ENCODE measurements around the gene PSD4. TPM values are rescaled to one million over a fixed set of nuclear protein-coding genes. Genes with fewer than 3 reads are reported as not detected.
A peak's percentile ranks its signal among the peaks of the same experiment; 100 is the strongest.

Gene PSD4
- total RNA-seq, 1 donor from 2014 or later, result 1.2 TPM

DNA sequence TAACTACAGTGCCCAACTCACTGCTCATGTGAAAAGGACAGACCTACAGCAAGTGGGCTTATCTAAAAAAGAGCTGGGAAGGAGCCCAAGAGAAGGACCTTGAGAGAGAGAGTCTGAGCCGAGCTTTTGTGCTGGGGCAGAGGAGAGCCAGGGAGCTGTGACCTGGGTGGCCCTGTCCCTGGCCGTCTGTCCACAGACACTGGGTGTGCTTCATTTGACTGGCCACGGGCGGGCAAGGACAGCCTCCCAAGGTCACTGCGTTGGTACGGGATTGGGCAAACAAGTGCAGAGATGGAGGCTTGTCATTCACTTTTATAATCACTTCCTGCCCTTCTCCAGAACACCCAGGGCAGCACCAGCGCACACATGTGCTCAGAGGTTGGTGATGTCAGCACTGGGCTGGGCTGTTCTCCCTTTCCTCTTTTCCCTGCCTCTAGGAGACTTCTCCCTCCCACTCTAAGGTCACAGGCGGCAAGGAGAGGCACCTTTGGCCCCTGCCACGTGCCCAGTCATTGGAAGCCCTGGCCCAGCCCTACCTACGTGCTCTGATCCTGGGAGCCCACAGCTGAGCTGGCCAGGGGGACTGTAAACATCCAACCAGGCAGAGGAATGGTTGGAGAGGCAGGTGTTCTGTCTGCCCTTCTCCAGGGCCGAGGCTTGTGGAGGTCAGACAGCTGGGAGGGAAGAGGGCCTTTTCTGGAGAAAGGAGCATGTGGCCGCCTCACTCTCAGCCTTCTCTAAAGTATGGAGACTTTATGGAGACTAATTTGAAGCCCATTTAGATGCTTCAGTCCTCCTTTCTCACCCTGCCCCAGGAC lies 6.4 kb upstream of the PSD4 start:
- DNase-seq (ENCODE audit: low read depth in 2 of 2), result no peak

DNA sequence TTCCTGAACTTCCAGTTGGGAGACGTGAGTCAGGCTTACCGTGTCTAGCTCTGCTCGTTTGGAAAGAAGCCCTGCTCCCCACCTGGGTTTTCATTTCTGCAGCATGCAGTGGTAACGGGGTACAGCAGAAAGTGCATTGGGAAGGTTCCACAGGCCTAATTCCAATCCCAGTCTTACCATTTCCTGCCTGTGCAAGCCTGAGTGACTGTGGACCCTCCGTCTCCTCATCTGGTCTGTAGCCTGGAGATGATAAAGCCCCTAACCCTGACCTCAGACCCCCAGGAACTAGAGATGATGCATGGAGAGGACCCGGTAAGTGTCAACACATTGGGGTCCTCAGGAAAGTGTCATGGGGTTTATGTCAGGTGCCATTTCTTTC lies 5.8 kb upstream of the PSD4 start:
- DNase-seq (ENCODE audit: low read depth in 2 of 2), result no peak

GRCh38 chr2:113169002-113169530 lies 4.7 kb upstream of the PSD4 start:
- no peak for DNase-seq (ENCODE audit: low read depth in 2 of 2)

- no peak for DNase-seq (ENCODE audit: low read depth in 2 of 2)
Measured at GRCh38 chr2:113169586-113169985, 4.2 kb upstream of the PSD4 start.

GRCh38 chr2:113171334-113172075 lies 2.3 kb upstream of the PSD4 start:
- no peak for DNase-seq (ENCODE audit: low read depth in 2 of 2)

GRCh38 chr2:113172721-113173541 lies 840 bp upstream of the PSD4 start:
- DNase-seq (ENCODE audit: low read depth in 2 of 2), result no peak

DNA sequence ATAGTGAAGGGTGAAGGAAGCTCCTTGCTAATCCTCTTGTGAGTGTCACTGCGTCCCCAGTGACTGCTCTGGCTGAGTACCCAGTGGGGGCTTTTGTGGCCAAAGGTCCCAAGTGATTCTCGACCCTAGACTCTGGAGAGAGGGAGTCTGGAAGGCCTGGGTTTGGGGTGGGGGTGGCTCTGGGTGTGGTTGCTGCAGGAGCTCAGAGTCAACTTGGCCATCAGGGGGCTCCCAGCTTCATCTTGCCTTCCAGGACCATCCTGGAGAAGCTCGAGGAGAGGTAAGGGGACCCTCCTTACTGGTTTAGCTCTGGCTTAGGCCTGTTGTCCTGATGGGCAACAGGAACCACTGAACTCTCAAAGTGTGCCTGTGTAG lies 592 bp downstream of the PSD4 start:
- no peak for DNase-seq (ENCODE audit: low read depth in 2 of 2)

DNA sequence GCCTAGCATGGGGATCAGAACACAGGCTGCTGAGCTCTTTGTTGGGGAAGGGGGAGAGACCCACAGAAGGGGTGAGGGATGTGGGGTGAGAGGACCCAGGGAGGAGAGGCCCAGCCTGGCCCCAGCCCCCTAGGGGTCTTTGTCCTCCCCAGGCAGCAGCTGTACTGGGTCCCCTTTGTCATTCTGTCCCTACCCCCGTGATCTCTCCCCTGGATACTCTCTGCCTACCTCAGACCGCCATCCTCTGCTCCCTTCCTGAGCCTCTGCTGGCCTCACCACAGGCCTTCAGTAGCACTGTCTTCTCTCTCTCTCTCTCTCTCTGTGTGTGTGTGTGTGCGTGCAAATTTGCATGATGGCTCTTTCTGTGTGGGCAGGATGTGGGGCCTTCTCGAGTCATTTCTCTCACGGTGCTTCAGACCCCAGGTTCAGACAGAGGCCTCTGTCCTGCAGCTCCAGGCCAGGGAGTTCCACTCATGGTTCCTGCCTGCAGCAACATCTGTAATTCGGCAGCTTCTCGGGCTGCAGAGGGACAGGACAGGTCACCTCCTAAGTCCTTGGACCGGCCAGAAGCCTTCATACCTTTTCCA lies 1.4 kb downstream of the PSD4 start:
- no peak for DNase-seq (ENCODE audit: low read depth in 2 of 2)

DNA sequence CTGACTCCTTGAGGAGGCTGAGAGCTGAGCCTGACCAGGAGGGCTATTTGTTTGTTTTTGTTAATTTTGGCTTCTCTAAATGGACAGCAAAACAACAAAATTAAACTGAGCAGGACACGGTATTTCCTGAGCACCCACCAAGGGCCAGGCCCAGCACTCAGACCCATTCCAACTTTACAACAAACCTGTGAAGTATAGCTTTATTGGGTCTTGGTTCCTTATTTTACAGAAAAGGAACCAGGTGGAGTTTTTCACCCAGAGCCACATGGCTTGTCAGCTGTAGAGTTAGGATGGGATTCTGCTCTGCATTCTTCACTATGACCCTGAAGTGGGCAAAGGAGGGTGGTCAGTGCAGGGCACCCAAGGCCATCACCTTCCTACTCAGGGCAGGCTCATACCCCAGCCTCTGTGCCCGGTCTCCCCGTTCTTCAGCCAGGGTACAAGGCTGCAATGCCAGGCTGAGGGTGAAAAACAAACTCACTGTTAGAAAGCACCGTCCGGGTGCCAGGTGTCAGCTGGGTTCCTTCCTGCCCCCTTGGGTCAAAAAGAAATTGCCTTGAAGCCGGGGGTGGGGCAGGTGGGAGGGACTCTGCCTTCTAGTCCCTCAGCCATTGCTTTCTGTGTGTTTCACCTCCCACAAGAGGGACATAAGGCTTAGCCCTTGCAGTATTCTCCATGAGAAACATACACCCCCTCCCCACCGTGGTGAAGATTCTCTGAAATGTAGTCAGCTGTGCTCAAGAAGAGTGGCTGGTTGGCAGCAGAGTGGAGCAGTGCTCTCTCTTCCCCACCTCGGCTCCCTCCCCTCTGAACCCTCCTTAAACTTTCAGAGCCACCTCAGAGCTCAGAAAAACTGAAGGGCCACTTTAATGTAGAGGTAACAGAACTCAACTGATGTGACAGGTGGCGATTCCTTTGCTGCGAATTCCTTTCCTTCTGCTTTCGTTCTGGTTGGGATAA lies 2.2 kb downstream of the PSD4 start:
- no peak for DNase-seq (ENCODE audit: low read depth in 2 of 2)

DNA sequence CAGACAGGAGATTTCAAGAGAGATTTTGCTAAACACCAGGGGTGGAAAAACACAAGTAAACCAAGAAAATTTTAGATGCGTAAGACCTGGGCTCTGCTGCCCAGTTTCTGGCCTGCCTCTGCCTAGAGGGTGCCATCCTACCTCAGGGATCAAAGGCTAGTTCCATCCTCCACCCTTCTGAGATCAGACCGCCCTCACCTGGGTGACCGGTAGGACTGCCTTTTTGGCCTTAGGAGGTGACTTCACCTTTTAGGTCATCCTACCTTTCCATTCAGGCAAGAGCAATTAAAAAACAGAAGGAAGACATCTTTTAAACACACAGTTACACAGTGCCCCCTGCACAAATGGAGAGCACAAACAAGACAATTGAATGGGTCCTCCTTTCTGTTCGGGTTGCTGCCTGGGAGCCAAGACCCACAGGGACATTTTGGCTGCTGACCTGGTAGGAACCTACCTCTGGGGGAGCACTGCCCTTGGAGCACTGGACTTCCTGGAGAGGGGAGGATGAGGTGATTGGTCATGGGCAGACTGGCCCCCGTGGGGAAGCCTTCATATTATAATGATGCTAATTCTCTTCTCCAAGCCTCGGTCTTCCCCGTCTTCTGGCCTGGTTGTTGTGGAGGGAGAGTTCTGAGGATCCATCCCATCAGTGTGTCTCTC lies 3.1 kb downstream of the PSD4 start:
- no peak for DNase-seq (ENCODE audit: low read depth in 2 of 2)

DNA sequence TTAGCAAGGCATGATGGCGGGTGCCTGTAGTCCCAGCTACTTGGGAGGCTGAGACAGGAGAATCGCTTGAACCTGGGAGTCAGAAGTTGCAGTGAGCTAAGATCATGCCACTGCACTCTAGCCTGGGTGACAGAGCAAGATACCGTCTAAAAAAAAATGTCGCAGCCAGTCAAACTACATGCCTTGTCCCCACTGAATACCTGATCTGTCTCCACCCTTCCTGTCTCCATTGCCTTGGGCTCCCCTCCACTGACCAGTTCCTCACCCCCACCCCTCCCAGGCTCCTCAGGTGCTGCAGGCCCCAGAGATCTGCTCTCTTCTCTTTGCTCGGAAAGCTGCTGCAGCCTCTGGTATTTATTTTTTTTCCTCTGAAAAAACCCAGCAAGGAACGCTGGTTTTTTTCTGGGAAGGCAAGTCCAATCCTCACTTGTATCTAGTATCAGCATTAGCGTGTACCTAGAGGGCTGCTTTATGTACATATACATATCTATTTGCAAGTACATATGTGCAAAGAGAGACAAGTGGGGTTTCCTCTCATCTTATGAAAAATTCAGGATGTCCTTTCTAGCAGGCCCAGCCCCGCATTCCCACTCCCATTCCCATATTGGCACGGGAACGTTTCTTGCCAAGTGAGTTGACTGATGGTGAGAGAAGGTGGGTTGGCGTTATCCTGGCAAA lies 4.4 kb downstream of the PSD4 start:
- no peak for DNase-seq (ENCODE audit: low read depth in 2 of 2)

- DNase-seq (ENCODE audit: low read depth in 2 of 2), result no peak
Measured at GRCh38 chr2:113178891-113179290, 5.1 kb downstream of the PSD4 start.

DNA sequence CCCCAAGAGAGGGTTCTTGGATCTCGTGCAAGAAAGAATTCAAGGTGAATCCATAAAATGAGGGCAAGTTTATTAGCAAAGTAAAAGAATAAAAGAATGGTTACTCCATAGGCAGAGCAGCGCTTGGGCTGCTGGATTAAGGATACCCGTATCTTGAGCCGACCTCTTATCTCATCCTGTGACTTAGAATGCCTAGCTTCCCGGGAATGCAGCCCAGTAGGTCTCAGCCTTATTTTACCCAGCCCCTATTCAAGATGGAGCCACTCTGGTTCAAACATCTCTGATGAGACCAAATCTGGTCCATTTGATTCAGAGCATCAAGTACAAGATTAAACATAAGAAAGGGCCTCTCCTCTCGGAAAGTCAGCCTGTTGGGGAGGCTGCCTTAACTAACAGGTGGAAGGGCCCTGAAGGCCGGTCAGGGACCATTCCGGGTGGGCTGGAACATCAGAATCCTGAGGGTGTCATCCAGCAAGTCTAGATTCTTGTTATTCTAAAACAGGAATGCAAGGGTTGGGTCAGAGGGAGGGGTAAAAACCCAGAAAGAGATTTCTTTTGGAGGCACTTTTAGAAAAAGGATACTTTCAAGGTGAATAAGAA lies 5.8 kb downstream of the PSD4 start:
- DNase-seq (ENCODE audit: low read depth in 2 of 2), result no peak

- DNase-seq (ENCODE audit: low read depth in 2 of 2), result no peak
Measured at GRCh38 chr2:113180131-113180946, 6.6 kb downstream of the PSD4 start.

- peak; percentile 10 to 20 for DNase-seq (ENCODE audit: low read depth in 2 of 2)
Measured at GRCh38 chr2:113181258-113182051, 7.7 kb downstream of the PSD4 start.

DNA sequence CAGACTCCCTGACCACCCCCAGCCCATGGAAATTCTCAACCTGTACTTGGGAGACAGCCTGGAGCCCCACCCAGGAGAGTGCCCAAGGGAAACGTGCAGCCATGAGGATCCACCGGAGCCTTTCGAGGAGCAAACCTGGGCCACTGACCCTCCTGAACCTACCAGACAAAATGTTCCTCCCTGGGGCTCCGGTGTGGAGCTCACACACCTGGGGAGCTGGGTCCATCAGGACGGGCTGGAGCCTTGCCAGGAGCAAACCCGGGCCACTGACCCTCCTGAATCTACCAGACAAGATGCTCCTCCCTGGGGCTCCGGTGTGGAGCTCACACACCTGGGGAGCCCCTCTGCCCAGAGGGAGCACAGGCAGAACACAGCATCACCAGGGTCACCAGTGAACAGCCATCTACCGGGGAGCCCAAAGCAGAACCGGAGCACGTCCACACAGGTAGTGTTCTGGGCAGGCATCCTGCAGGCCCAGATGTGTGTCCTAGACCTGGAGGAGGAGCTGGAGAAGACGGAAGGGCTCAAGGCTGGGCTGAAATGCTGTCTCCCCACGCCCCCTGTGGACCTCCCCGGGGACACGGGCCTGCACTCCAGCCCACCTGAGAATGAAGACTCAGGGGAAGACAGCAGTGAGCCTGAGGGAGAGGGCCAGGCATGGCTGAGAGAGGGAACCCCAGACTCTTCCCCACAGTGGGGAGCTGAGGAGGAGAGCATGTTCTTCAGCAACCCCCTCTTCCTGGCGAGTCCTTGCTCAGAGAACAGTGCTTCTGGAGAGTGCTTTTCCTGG lies 8.9 kb downstream of the PSD4 start:
- no peak for DNase-seq (ENCODE audit: low read depth in 2 of 2)

Data from lung microvascular endothelial cell (primary cell).